GM23248 (cell line): ENCODE results near the gene VIM. TPM values are rescaled to one million over a fixed set of nuclear protein-coding genes. Genes with fewer than 3 reads are reported as not detected.

Experiments
- DNase-seq: peaks from one replicate; pipeline ENCODE4 v3.0.0-alpha.2; 2015
- H2AFZ ChIP-seq: fragments of 200-600 bp; sonication (generic); 2 replicates; pipeline ENCODE4 v1.6.1; 2016; ENCODE audit warnings: antibody characterized with exemption
- H3F3A ChIP-seq: fragments of 200-600 bp; sonication (generic); 2 replicates; pipeline ENCODE4 v1.6.1; 2016; ENCODE audit warnings: mild to moderate bottlenecking, antibody characterized with exemption, mixed run types; ENCODE audit not compliant: insufficient read depth
- H3K27ac ChIP-seq: fragments of 200-600 bp; sonication (generic); 2 replicates; pipeline ENCODE4 v1.5.1; 2016; ENCODE audit warnings: mild to moderate bottlenecking
- H3K27me3 ChIP-seq: fragments of 200-600 bp; sonication (generic); replicated peaks from 2 replicates; pipeline ENCODE4 v1.6.1; 2016; ENCODE audit warnings: mild to moderate bottlenecking; ENCODE audit not compliant: insufficient read depth
- H3K36me3 ChIP-seq: fragments of 200-600 bp; sonication (generic); 2 replicates; pipeline ENCODE4 v1.6.1; 2016; ENCODE audit warnings: low read depth, mild to moderate bottlenecking
- H3K4me1 ChIP-seq: fragments of 200-600 bp; sonication (generic); 2 replicates; pipeline ENCODE4 v1.6.1; 2016; ENCODE audit warnings: mild to moderate bottlenecking; ENCODE audit not compliant: insufficient read depth
- H3K4me2 ChIP-seq: fragments of 200-600 bp; sonication (generic); one replicate; pipeline ENCODE4 v1.6.1; 2016; ENCODE audit warnings: mild to moderate bottlenecking; ENCODE audit not compliant: unreplicated experiment
- H3K4me3 ChIP-seq: fragments of 200-600 bp; sonication (generic); 2 replicates; pipeline ENCODE4 v1.5.1; 2016; ENCODE audit warnings: mild to moderate bottlenecking
- H3K79me2 ChIP-seq: fragments of 200-600 bp; sonication (generic); 2 replicates; pipeline ENCODE4 v1.6.1; 2016; ENCODE audit warnings: mild to moderate bottlenecking; ENCODE audit not compliant: insufficient read depth
- H3K9ac ChIP-seq: fragments of 200-600 bp; sonication (generic); 2 replicates; pipeline ENCODE4 v1.6.1; 2016; ENCODE audit warnings: mild to moderate bottlenecking
- H3K9me2 ChIP-seq: fragments of 200-600 bp; sonication (generic); 2 replicates; pipeline ENCODE4 v1.6.1; 2016; ENCODE audit warnings: mixed run types, mild to moderate bottlenecking, moderate library complexity; ENCODE audit not compliant: insufficient read depth
- H3K9me3 ChIP-seq: fragments of 200-600 bp; sonication (generic); one replicate; pipeline ENCODE4 v1.6.1; 2017; ENCODE audit warnings: low read depth
- H4K20me1 ChIP-seq: fragments of 200-600 bp; sonication (generic); 2 replicates; pipeline ENCODE4 v1.6.0; 2016; ENCODE audit not compliant: insufficient read depth
- EZH2 ChIP-seq: fragments of 200-600 bp; sonication (generic); IDR thresholded peaks from 2 replicates; pipeline ENCODE4 v1.6.1; 2018; ENCODE audit warnings: antibody characterized with exemption, mild to moderate bottlenecking; ENCODE audit not compliant: insufficient read depth, poor library complexity, severe bottlenecking
- EZH2phosphoT487 ChIP-seq: fragments of 200-600 bp; sonication (generic); IDR thresholded peaks from 2 replicates; pipeline ENCODE4 v1.6.1; 2018; ENCODE audit warnings: antibody characterized with exemption, moderate library complexity, mild to moderate bottlenecking, low read depth; ENCODE audit not compliant: insufficient read depth
- WGBS, 2 experiments: methylation state at CpG; one replicate each; pipeline ENCODE4 v1.1.6; 2015 to 2017; ENCODE audit warnings: low lambda C conversion rate in 2 of 2, low coverage in 1 of 2; ENCODE audit errors: missing lambda C conversion rate in 2 of 2; 5-methylcytosine and 5-hydroxymethylcytosine counted together
- in situ Hi-C: fragments of 300-500 bp; cut with MboI; formaldehyde crosslinking; loops from 2 replicates; pipeline ENCODE4 v1.15.0; 2020
- polyA plus RNA-seq: library from polyadenylated mRNA; unstranded; fragments of >200 nt; fragmentation: Nextera tagmentation; extraction: Ambion mirVana; gene quantifications from 2 replicates; pipeline ENCODE4 v1.2.1, GENCODE V29; 2016
- total RNA-seq: library from RNA; depleted of rRNA; stranded (reverse); fragments of >200 nt; shearing (Covaris generic); gene quantifications from 2 replicates; pipeline ENCODE4 v1.2.3, GENCODE V29; 2014

VIM gene
- total and polyA plus RNA-seq, 2 experiments from 2014 or later: 3,784 to 10,031 TPM

GRCh38 chr10:17240096-17240495 is 12.1 kb downstream of the VIM start:
- Histone ChIP-seq H3K36me3 (peaks cover 28% of the 10 kb centered on the region), H3K4me1 (peaks cover 29% of the 10 kb centered on the region; the same call in 1 of the 2 replicates), H3K4me2 (no peak overlapping the region), H3K9me2 (no peaks in the 10 kb centered on the region), H3F3A (peaks cover 57% of the 10 kb centered on the region), H3K4me3 (no peak overlapping the region), H3K79me2 (peaks cover 10% of the 10 kb centered on the region), H2AFZ (no peak overlapping the region), H3K9ac (no peak overlapping the region), H3K9me3 (no peaks in the 10 kb centered on the region), H3K27ac (peak overlapping the region; percentile 100), H3K27me3 (no peaks in the 10 kb centered on the region), H4K20me1 (peaks cover 7% of the 10 kb centered on the region)
- in situ Hi-C loops: no loop called here
- DNase-seq: peak; percentile 27
- WGBS, 2 experiments: 96 to 98% methylated on average over 2 of the region's 2 CpGs
- TF ChIP-seq EZH2: no peak
- TF ChIP-seq EZH2phosphoT487: no peak

GRCh38 chr10:17240616-17241015 is 12.6 kb downstream of the VIM start:
- in situ Hi-C loops: no loop called here
- 0 out of 2 replicates have a peak, but pooled peaks cover 5% of the 10 kb centered on the region for H3K79me2 ChIP-seq
- H3K4me2 ChIP-seq: no peak overlapping the region
- peaks cover 51% of the 10 kb centered on the region for H3F3A ChIP-seq
- H3K9ac ChIP-seq: no peak overlapping the region
- DNase-seq: peak; percentile 55
- no peaks in the 10 kb centered on the region for H3K27me3 ChIP-seq
- TF ChIP-seq EZH2phosphoT487: no peak
- TF ChIP-seq EZH2: no peak
- H3K4me3 ChIP-seq: no peak overlapping the region
- H3K36me3 ChIP-seq: peaks cover 23% of the 10 kb centered on the region
- peak overlapping the region; percentile 100 for H3K27ac ChIP-seq
- H3K4me1 ChIP-seq: peaks cover 23% of the 10 kb centered on the region; the same call in 1 of the 2 replicates
- H3K9me3 ChIP-seq: no peaks in the 10 kb centered on the region
- 0 out of 2 replicates have a peak, but pooled peaks cover 6% of the 10 kb centered on the region for H4K20me1 ChIP-seq
- WGBS, 2 experiments: 34 to 40% methylated on average over 4 of the region's 4 CpGs
- no peak overlapping the region for H2AFZ ChIP-seq
- H3K9me2 ChIP-seq: no peaks in the 10 kb centered on the region

DNA sequence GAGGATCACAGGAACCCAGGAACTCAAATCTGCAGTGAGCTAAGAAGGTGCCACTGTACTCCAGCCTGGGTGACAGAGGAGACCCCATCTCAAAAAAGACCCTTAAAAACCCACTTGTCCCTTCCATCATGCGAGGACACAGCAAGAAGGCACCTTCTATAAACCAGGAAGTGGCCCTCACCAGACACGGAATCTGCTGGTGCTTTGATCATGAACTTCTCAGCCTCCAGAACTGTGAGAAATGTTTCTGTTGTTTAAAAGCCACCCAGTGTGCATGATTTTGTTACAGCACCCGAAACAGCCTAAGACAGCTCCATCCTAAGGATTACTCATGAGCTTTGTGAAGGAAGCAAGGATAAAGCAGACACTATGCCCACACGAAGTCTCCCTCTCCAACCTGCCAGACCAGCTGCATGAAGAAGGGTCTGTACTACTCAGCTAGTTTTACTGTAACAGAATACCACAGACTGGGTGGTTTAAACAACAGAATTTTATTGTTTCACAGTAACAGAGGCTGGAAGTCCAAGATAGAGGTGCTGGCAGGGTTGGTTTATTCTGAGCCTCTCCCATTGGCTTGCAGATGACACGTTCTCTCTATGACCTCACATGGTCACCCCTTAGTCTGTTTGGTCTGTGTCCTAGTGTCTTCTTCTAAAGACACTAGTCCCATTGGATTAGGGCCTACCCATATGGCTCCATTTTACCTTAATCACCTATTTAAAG is 13.7 kb downstream of the VIM start:
- Histone ChIP-seq H4K20me1 (0 out of 2 replicates have a peak, but pooled peaks cover 6% of the 10 kb centered on the region), H3K79me2 (no peaks in the 10 kb centered on the region), H3K9me3 (no peaks in the 10 kb centered on the region), H3K4me1 (peaks cover 14% of the 10 kb centered on the region; the same call in 1 of the 2 replicates), H2AFZ (no peak overlapping the region), H3K9ac (no peak overlapping the region), H3K27me3 (no peaks in the 10 kb centered on the region), H3K9me2 (no peaks in the 10 kb centered on the region), H3F3A (peaks cover 40% of the 10 kb centered on the region), H3K36me3 (peaks cover 11% of the 10 kb centered on the region), H3K4me3 (no peak overlapping the region), H3K27ac (no peak overlapping the region), H3K4me2 (no peak overlapping the region)
- TF ChIP-seq EZH2 (no peak), EZH2phosphoT487 (no peak)
- in situ Hi-C loops: no loop called here
- DNase-seq: no peak
- 93 to 94% methylated on average over 5 of the region's 5 CpGs for WGBS, 2 experiments

DNA sequence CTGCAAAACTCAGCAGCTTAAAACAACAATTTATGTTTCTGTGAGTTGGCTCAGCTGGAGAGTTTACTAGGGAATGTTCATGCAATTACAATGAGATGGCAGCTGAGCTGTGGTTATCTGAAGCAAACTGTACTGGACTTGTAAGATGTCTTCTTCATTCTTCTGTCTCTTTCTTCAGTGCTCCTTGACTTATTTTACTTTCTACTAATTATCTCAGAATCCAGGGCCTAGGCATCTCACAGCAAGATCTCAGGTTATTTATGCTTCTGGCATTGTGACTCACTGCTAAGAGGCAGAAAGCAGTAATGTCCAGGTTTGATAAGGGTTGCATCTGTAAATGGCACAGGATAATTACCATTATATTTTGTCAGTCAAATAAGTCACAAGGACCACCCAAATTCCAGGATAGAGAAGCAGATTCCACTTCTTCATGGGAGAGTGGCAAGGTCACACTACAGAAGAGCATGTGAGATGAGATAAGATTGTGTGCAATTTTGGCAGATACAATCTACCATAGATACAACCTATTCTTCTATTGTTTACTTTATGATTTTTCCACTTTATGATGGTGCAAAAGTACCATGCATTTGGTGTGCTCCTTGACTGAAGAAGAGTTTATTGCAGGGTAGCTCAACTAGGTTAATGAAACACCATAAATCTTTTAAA is 16.8 kb downstream of the VIM start:
- Histone ChIP-seq H3K27ac (no peak overlapping the region), H3K4me1 (no peaks in the 10 kb centered on the region), H3K79me2 (no peaks in the 10 kb centered on the region), H3K4me3 (no peak overlapping the region), H3K27me3 (no peaks in the 10 kb centered on the region), H3K36me3 (no peaks in the 10 kb centered on the region), H3K9me2 (no peaks in the 10 kb centered on the region), H3K9me3 (no peaks in the 10 kb centered on the region), H3F3A (peaks cover 9% of the 10 kb centered on the region), H3K9ac (no peak overlapping the region), H4K20me1 (no peaks in the 10 kb centered on the region), H3K4me2 (no peak overlapping the region), H2AFZ (no peak overlapping the region)
- in situ Hi-C loops: no loop called here
- peak; percentile 12 for DNase-seq
- TF ChIP-seq EZH2 (no peak), EZH2phosphoT487 (no peak)
